Left ventricle myocardium inferior (tissue), 1 donor: ENCODE measurements around the gene SRSF12. TPM values are rescaled to one million over a fixed set of nuclear protein-coding genes. Genes with fewer than 3 reads are reported as not detected.
"Not testable (repeated sequence)": the region's sequence is repeated elsewhere in the genome, so short reads cannot be mapped to it uniquely, and the experiment has no call there.

Experiments used
- DNase-seq: peaks from one replicate; pipeline ENCODE4 v3.0.0-alpha.2; 2020
- H3K27ac ChIP-seq: fragments of 200-600 bp; replicated peaks from 2 replicates; pipeline ENCODE4 v1.8.0; 2021
- H3K27me3 ChIP-seq: fragments of 200-600 bp; 2 replicates; pipeline ENCODE4 v1.8.0; 2021; ENCODE audit warnings: low read depth
- H3K36me3 ChIP-seq: fragments of 200-600 bp; 2 replicates; pipeline ENCODE4 v1.8.0; 2021
- H3K4me1 ChIP-seq: fragments of 200-600 bp; 2 replicates; pipeline ENCODE4 v1.8.0; 2021
- H3K4me3 ChIP-seq: fragments of 200-600 bp; 2 replicates; pipeline ENCODE4 v1.8.0; 2021; ENCODE audit warnings: mild to moderate bottlenecking, moderate library complexity
- H3K9me3 ChIP-seq: fragments of 200-600 bp; replicated peaks from 2 replicates; pipeline ENCODE4 v1.8.0; 2021
- intact Hi-C: fragments of 100-400 bp; cut with micrococcal nuclease; formaldehyde crosslinking; loops from one replicate; pipeline ENCODE4 v1.11.0; 2022
- total RNA-seq: library from RNA; stranded (reverse); fragmentation: NEBNext Ultra II Directional; extraction: Animal tissue kit (Norgen Biotek cat#: 25700); gene quantifications from one replicate; pipeline ENCODE4 v1.2.1, GENCODE V29; 2021
- TF ChIP-seq, protein P1 (sequence below): fragments of 200-600 bp; IDR thresholded peaks from 2 replicates; pipeline ENCODE4 v1.8.0; 2021; ENCODE audit warnings: antibody characterized with exemption, mild to moderate bottlenecking, borderline replicate concordance
- donor health status: DM: no; HTN: yes; CAD: no; lungs with severe emphysema.

SRSF12 gene
- total RNA-seq, 1 donor from 2014 or later: not detected

GRCh38 chr6:89068695-89069094, 49.2 kb downstream of the SRSF12 start:
- TF ChIP-seq, protein P1, sequence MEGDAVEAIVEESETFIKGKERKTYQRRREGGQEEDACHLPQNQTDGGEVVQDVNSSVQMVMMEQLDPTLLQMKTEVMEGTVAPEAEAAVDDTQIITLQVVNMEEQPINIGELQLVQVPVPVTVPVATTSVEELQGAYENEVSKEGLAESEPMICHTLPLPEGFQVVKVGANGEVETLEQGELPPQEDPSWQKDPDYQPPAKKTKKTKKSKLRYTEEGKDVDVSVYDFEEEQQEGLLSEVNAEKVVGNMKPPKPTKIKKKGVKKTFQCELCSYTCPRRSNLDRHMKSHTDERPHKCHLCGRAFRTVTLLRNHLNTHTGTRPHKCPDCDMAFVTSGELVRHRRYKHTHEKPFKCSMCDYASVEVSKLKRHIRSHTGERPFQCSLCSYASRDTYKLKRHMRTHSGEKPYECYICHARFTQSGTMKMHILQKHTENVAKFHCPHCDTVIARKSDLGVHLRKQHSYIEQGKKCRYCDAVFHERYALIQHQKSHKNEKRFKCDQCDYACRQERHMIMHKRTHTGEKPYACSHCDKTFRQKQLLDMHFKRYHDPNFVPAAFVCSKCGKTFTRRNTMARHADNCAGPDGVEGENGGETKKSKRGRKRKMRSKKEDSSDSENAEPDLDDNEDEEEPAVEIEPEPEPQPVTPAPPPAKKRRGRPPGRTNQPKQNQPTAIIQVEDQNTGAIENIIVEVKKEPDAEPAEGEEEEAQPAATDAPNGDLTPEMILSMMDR: no peak
- intact Hi-C loops: no loop called here
- no peak overlapping the region for H3K27ac ChIP-seq
- H3K27me3 ChIP-seq: no peaks in the 10 kb centered on the region
- DNase-seq: no peak
- no peaks in the 10 kb centered on the region for H3K36me3 ChIP-seq
- no peaks in the 10 kb centered on the region for H3K4me1 ChIP-seq
- peaks cover 8% of the 10 kb centered on the region for H3K9me3 ChIP-seq
- H3K4me3 ChIP-seq: no peak overlapping the region

DNA sequence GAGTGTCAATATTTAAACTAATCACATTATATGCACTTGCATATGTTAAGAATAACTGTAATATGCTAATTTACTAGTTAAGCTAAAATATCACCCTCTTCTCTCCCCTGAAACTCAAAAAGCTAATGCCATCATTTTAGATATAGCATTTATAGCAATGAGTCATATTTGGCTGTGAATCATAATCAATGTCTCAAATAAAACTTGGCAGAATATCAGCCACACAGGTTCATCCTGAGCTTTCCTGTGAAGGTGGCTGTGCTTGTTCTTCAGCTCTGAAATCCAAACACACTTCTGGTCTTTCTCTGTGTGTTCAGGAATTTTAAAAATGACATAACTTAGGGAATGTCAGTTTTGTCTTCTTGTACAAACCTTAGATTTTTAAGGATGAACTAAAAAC, 50.1 kb downstream of the SRSF12 start:
- H3K9me3 ChIP-seq: peaks cover 2% of the 10 kb centered on the region
- intact Hi-C loops: no loop called here
- H3K4me3 ChIP-seq: no peak overlapping the region
- H3K4me1 ChIP-seq: no peaks in the 10 kb centered on the region
- TF ChIP-seq, protein P1: no peak
- H3K27me3 ChIP-seq: no peaks in the 10 kb centered on the region
- no peaks in the 10 kb centered on the region for H3K36me3 ChIP-seq
- DNase-seq: no peak
- no peak overlapping the region for H3K27ac ChIP-seq

DNA sequence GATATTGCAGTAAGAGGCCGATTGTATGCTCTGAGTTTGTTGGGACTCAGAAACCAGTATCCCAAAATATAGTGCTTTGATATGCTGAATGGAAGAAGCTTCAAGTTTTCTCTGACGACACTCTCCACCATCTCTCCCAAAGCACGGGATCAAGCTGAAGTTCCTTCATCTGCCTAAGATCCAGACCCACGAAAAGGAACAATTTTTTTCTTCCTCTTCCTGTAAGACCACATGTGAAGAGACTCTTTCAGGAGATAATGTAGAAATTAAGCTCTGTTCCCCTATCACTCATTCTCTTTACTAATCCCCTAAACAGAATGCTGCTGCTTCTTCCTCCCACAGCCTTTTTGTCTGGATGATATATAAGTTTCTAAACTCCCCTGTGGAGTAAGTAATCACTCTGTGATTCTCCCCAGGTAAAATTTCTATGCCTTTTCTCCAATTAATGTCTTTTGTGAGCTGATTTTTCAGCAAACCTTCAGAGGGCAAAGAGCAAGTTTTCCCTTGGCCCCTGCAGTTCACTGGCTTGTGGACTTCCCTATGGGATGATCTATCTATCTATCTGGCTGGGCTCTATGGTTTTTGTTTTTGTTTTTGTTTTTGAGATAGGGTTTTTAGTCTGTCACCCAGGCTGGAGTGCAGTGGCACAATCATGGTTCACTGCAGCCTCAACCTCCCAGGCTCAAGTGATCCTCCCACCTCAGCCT, 50.8 kb downstream of the SRSF12 start:
- no peaks in the 10 kb centered on the region for H3K9me3 ChIP-seq
- intact Hi-C loops: no loop called here
- TF ChIP-seq, protein P1: no peak
- no peaks in the 10 kb centered on the region for H3K4me1 ChIP-seq
- no peak for DNase-seq
- H3K36me3 ChIP-seq: no peaks in the 10 kb centered on the region
- no peak overlapping the region for H3K4me3 ChIP-seq
- H3K27me3 ChIP-seq: no peaks in the 10 kb centered on the region
- no peak overlapping the region for H3K27ac ChIP-seq

- H3K36me3 ChIP-seq: not testable (repeated sequence)
Observed at GRCh38 chr6:89066121-89066520, 51.8 kb downstream of the SRSF12 start.

DNA sequence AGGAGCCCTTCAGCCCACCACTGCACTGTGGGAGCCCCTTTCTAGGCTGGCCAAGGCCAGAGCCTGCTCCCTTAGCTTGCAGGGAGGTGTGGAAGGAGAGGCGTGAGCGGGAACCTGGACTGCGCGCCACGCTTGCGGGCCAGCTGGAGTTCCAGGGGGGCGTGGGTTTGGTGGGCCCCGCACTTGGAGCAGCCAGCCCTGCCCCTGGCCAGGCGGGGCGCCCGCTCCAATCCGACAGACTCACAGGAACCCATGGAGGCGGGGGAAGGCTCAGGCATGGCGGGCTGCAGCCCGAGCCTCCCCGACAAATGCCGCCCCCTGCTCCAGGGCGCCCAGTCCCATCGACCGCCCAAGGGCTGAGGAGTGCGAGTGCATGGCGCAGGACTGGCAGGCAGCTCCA, 52.9 kb downstream of the SRSF12 start:
- H3K27me3 ChIP-seq, H3K4me3 ChIP-seq, intact Hi-C loops, H3K4me1 ChIP-seq, H3K36me3 ChIP-seq, DNase-seq, H3K27ac ChIP-seq, H3K9me3 ChIP-seq: not testable (repeated sequence)

More at GRCh38 chr6:89066121-89066520, 51.8 kb downstream of the SRSF12 start:
- H3K27me3 ChIP-seq, H3K4me3 ChIP-seq, intact Hi-C loops, H3K9me3 ChIP-seq, H3K27ac ChIP-seq, DNase-seq, H3K4me1 ChIP-seq: not testable (repeated sequence)

- no peaks in the 10 kb centered on the region for H3K4me1 ChIP-seq
- TF ChIP-seq, protein P1: no peak
- no peaks in the 10 kb centered on the region for H3K9me3 ChIP-seq
- no peak for DNase-seq
- no peak overlapping the region for H3K27ac ChIP-seq
- H3K4me3 ChIP-seq: no peak overlapping the region
- intact Hi-C loops: no loop called here
- no peaks in the 10 kb centered on the region for H3K36me3 ChIP-seq
- H3K27me3 ChIP-seq: no peaks in the 10 kb centered on the region
Observed at GRCh38 chr6:89063881-89064280, 54.0 kb downstream of the SRSF12 start.
